ENCODE measurements around the gene HSD17B1.
A peak's percentile ranks its signal among the peaks of the same experiment; 100 is the strongest.
"Not testable (repeated sequence)": the region's sequence is repeated elsewhere in the genome, so short reads cannot be mapped to it uniquely, and the experiment has no call there.

HSD17B1 gene

GRCh38 chr17:42547698-42548069 lies 5.0 kb upstream of the HSD17B1 start:
- DNase-seq (ENCODE audit: low read depth), result no peak

- DNase-seq (ENCODE audit: low read depth), result peak; percentile 61
Observed at GRCh38 chr17:42548070-42548837, 4.5 kb upstream of the HSD17B1 start.

GRCh38 chr17:42548993-42549755 lies 3.5 kb upstream of the HSD17B1 start:
- no peak for DNase-seq (ENCODE audit: low read depth)

- DNase-seq (ENCODE audit: low read depth), result peak; percentile 48
Observed at GRCh38 chr17:42553161-42553818, 567 bp downstream of the HSD17B1 start.

- no peak for DNase-seq (ENCODE audit: low read depth)
Observed at GRCh38 chr17:42553866-42554249, 1.1 kb downstream of the HSD17B1 start.

GRCh38 chr17:42554250-42555121 lies 1.8 kb downstream of the HSD17B1 start:
- peak; percentile 72 for DNase-seq (ENCODE audit: low read depth)

GRCh38 chr17:42555122-42555622 lies 2.4 kb downstream of the HSD17B1 start:
- DNase-seq (ENCODE audit: low read depth), result no peak

GRCh38 chr17:42555961-42556617 lies 3.4 kb downstream of the HSD17B1 start:
- DNase-seq (ENCODE audit: low read depth), result not testable (repeated sequence)

- no peak for DNase-seq (ENCODE audit: low read depth)
Observed at GRCh38 chr17:42559075-42559474, 6.4 kb downstream of the HSD17B1 start.

GRCh38 chr17:42560246-42560645 lies 7.5 kb downstream of the HSD17B1 start:
- DNase-seq (ENCODE audit: low read depth), result no peak

GRCh38 chr17:42561897-42562387 lies 9.2 kb downstream of the HSD17B1 start, which contains the start of gene COASY:
TSS of gene COASY (plus strand) at chr17:42562148. CDS start at chr17:42562623, 475 bp downstream.
- peak; percentile 97 for DNase-seq (ENCODE audit: low read depth)

GRCh38 chr17:42562388-42563142 lies 9.8 kb downstream of the HSD17B1 start:
- peak; percentile 42 for DNase-seq (ENCODE audit: low read depth)

- no peak for DNase-seq (ENCODE audit: low read depth)
Observed at GRCh38 chr17:42563143-42563509, 10.4 kb downstream of the HSD17B1 start.

GRCh38 chr17:42563543-42563942 lies 10.8 kb downstream of the HSD17B1 start:
- no peak for DNase-seq (ENCODE audit: low read depth)

GRCh38 chr17:42563950-42564349 lies 11.2 kb downstream of the HSD17B1 start:
- DNase-seq (ENCODE audit: low read depth), result no peak

- DNase-seq (ENCODE audit: low read depth), result no peak
Observed at GRCh38 chr17:42564815-42565522, 12.2 kb downstream of the HSD17B1 start.

GRCh38 chr17:42565523-42566214 lies 12.9 kb downstream of the HSD17B1 start:
- DNase-seq (ENCODE audit: low read depth), result no peak

GRCh38 chr17:42566215-42566882 lies 13.6 kb downstream of the HSD17B1 start:
- DNase-seq (ENCODE audit: low read depth), result no peak

Measured in amniotic epithelial cell (primary cell).